GM19397 (cell line): ENCODE results near the gene NODAL.
A peak's percentile ranks its signal among the peaks of the same experiment; 100 is the strongest.
"Not testable (repeated sequence)": the region's sequence is repeated elsewhere in the genome, so short reads cannot be mapped to it uniquely, and the experiment has no call there.

Source experiments
- ATAC-seq: cut with Tn5 transposase; IDR thresholded peaks from one replicate; pipeline ENCODE4 v1.9.1; 2021; ENCODE audit warnings: mild to moderate bottlenecking, moderate library complexity; ENCODE audit not compliant: unreplicated experiment

The NODAL gene

DNA sequence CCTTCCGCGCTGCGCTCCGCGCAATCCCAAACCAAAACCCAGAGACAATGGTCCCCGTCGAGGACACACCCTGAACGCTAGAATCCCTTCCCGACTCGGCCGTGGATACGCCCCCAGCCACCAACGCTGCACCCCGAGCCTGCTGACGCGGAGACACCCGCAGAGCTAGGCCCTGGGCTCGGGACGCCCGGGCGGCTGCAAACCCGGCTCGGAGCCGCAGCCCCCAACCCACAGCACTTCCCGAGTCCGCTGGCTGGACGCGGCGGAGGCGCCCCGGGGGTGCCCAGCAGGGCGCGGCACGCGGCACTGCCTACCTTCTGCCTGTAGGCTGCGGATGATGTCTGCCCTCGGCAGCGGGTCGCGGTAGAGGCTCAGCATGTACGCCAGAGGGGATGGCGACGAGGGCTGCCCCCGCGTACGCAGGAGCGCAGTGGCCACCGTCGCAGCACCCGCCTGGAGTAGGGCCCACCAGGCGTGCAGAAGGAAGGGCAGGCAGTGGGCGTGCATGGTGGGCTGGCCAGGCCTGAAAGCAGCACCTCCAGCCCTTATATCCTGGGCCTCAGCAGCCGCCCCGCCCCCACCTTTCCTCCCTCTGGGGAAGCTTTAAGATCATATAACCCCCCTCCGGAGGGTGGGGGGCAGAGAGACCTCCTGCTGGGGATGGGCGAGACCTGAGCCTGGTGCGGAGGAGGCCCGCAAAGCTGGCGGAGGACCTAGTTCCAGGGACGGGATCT lies at the start of gene NODAL:
Gene NODAL, minus strand, starts transcription at position 521 of the 734 bp plus-strand sequence. Its CDS starts 14 bp downstream, at position 507.
- ATAC-seq: no peak

- no peak for ATAC-seq
These were observed 48.7 kb upstream of the NODAL start for GRCh38 chr10:70490142-70490541.

DNA sequence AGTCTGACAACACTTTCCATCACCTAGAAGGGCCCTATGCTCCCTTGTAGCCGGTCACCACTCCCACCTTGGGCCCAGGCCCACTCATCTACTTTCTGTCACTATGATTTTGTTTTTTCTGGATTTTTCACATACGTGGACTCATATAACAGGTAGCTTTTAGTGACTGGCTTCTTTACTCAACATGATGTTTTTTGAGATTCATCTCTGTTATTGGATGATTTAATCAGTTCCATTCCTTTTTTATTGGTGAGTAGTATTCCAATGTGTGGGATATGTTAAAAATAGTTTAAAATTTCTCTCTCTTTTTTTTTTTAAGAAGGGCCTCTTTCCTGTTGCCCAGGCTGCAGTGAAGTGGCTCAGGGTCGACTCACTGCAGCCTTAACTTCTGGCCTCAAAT lies 46.3 kb upstream of the NODAL start:
- ATAC-seq: no peak

GRCh38 chr10:70483872-70484271 lies 42.4 kb upstream of the NODAL start:
- ATAC-seq: not testable (repeated sequence)

DNA sequence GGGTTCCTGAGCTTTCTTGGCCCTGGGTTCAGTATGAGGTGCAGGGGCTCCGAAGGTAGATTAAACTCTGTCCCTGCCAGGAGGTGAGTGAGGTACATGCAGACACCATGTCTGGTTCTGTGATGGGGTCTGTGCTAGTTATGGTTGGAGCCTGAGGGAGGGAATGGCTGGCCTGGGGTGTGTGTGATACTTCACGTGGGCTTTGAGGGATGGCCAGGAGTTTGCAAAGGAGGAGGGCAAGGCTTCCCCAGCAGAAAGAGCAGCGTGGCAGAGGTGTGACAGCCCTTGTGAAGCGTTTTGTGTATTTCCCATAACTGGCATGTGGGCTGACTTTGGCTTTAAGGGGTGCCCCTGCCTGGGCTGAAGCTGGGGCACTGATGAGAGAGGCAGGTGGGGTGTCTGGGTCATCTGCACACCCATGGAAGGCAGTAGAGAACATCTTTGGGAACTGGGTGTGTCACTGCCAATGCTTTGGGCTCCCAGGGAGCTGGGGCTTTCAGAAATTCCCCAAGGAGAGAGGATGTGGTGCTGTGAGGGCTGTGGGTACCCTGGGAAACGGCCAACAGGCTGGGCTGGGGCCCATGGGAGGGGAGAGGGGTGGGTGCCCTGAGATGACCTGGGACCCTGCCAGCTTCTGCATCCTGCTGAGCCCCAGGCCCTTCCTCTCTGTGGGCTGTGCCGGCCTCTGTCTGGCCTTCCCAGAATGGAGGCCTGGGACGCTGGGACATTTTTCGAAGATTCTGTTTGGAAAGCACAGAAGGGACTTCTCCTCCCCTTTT lies 41.7 kb upstream of the NODAL start:
- ATAC-seq: no peak

- ATAC-seq: no peak
These were observed 40.5 kb upstream of the NODAL start for GRCh38 chr10:70481831-70482530.

- ATAC-seq: no peak
These were observed 39.6 kb upstream of the NODAL start for GRCh38 chr10:70481105-70481504.

- no peak for ATAC-seq
These were observed 38.9 kb upstream of the NODAL start for GRCh38 chr10:70480239-70480861.

DNA sequence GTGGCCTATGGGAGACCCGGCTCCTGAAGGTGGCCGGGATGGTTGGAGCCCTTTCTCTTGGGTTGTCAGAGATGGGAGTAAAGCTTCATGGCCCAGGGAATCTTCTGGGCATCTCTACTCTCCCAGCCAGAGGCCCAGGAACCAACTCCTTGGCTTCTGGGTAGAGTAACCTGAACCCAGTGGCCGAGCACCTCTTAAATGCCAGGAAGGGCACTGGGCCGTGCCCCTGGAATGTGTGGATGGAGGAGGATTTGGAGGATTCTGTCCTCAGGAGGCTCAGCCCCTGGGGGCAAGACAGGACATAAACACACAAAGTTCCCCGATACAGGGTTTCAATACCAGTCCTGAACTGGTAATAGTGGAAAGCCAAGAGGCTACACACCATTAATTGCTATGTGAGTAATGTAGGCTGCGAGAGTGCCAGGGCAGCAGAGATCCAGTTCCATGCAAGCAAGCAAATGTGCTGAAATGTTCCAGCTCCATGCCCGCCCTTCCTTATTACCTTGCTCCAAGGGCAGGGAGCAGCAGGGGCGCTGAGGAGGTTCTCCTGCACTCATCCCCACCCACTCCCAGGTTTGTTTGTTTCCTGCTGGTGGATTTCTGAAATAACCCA lies 38.3 kb upstream of the NODAL start:
- no peak for ATAC-seq

DNA sequence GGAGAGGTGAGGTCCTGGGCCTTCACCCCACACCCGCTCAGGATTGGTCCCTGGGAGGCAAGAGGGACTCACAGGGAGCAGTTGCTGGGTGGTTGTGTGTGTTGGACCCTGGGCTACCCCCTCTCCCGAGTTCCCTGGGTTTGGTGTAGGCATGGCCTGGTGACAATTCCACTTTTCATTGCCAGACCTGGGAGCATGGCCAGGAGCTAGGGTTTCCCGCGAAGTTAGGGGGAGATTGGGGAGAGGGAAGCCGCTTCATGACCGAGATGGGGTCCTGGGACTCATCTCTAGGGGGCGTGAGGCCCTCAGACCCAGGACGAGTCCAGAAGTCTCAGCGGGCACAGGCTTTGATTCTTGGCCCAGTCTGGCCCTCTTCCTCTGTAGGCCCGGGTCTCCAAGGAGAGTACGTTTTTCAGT lies 37.7 kb upstream of the NODAL start:
- ATAC-seq: no peak

GRCh38 chr10:70478191-70479164 lies 37.0 kb upstream of the NODAL start, which contains the start of gene PALD1:
TSS of gene PALD1 (plus strand) at chr10:70478767. CDS start at chr10:70525952, 47,185 bp downstream.
- ATAC-seq: peak; percentile 38

DNA sequence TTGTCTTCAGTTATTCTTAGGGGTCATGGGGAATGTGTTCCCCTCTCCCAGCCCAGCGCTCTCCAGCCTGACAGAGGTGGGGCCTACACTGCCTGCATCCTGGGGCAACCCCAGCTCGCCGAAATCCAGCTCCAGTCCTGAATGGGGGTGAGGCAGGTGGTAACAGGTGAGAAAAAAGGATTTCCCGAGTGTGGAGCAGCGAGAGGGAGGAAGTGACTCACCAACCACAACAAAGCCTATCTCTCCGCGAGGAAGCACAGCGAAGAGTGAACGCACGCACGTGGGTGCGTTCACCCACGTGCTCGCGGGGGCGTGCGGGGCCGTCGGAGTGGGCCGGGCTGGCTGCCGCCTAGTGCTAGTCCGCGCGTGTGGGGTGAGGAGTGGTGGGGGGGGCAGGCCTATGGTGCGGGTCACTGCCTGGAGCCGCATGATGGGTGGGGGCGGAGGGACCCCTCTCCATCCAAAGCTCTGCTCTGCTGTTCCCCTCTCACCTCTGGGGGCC lies 36.2 kb upstream of the NODAL start:
- no peak for ATAC-seq

DNA sequence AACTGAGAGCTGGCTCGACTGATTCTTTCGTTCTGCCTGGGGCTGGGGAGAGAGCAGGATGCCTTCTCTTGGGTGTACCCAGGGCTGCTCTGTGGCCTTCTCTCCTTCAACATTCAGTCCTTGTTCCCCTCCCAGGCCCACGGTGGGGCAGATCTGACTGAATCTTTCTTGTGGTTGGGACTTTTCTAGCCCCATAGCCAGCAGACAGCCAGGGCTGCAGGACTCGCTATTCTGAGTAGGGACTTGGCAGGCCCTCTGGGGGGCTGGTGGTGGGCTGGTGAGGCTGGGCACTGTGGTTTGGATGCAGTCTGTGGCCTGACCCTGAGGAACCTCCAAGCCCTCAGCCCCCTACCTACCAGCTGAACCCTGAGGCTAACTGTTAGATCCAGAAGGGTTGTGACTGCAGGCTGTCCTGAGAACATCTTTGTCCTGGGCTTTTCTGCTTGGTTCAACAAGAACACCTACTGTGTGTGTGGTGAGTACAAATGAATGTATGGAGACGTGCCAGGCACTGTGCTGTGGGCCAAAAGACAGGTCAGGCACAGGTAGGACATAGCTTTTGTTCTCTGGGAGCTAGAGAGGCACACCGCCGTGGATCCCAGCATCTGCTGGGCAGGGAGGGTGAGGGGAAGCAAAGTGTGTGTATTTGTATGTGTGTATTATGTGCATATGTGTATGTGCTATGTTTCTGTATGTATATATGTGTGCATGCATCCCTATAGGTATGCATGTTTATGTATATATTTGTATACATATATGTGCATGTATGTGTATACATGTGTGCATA lies 35.0 kb upstream of the NODAL start:
- no peak for ATAC-seq

- ATAC-seq: no peak
These were observed 34.2 kb upstream of the NODAL start for GRCh38 chr10:70475661-70476060.

GRCh38 chr10:70474780-70475179 lies 33.3 kb upstream of the NODAL start:
- no peak for ATAC-seq

DNA sequence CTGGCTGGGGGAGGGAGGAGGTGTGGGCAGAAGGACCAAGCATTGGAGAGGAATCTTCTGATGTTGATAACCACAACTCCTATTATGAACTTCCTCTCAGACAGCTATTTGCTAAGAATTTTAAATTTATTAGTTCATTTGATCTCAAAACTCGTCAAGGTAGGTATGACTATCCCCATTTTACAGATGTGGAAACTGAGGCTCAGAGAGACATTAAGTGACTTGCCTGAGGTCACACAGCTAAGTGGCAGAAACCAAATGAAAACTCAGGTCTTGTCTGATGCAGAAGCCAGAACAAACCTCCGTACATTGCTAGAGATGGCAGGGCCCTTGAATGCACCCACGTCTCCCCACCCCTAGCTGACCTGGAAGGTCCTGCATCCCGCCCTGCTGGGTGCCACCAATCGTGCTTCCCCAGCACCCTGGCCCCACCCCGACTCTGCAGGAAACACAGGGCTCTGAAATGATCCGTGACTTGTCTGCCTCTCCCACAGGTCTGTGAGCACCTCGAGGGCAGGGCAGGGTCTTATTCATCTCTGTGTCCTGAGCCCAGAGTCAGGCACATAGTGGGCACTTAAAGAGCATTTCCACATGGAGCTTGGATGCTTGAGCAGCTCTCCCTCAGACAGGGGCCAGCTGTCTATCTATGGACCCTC lies 31.4 kb upstream of the NODAL start:
- no peak for ATAC-seq

DNA sequence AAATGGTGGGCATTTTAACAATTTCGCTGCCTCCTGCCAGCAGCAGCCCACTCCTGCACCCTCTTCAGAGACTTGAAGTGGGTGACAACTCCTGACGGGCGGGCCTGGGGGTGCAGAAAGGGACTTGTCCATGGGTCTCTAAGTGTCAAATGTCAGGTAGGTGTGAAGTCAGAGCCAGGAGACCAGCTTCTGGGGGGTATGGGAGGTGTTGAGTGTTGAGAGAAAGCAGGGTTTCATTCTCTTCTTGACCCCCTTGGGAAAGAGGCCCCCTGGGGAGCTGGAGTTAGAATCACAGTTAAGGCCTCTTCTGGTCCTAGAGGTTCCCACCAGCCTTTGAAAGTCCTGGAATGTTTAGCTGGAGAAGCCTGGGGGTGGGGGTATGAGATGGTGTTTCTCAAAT lies 25.5 kb upstream of the NODAL start:
- ATAC-seq: no peak

GRCh38 chr10:70465832-70466231 lies 24.4 kb upstream of the NODAL start:
- no peak for ATAC-seq
